Mesenchymal stem cell (in vitro differentiated cells and primary cell): ENCODE data around the gene PDZD2.

ENCODE experiments used
- DNase-seq: peaks from one replicate; pipeline ENCODE4 v3.0.0-alpha.2; 2013
- H2AFZ ChIP-seq: one replicate; pipeline ENCODE4 v1.6.1; 2013; ENCODE audit warnings: low read depth, mild to moderate bottlenecking, control low read depth, inconsistent platforms, low read length, moderate library complexity
- H2AK5ac ChIP-seq: 2 replicates; pipeline ENCODE4 v1.6.1; 2013; ENCODE audit warnings: low read length, moderate library complexity, mild to moderate bottlenecking, inconsistent platforms; ENCODE audit not compliant: severe bottlenecking
- H2BK120ac ChIP-seq: one replicate; pipeline ENCODE4 v1.6.1; 2013; ENCODE audit warnings: low read depth, mild to moderate bottlenecking, inconsistent platforms, low read length, moderate library complexity
- H2BK12ac ChIP-seq, 2 experiments: one replicate each; pipeline ENCODE4 v1.6.1; 2013; ENCODE audit warnings: inconsistent platforms in 2 of 2, low read length in 2 of 2, mild to moderate bottlenecking in 2 of 2, moderate library complexity in 2 of 2, control low read depth in 1 of 2
- H2BK15ac ChIP-seq: one replicate; pipeline ENCODE4 v1.6.1; 2013; ENCODE audit warnings: mild to moderate bottlenecking, low read depth, inconsistent platforms; ENCODE audit not compliant: poor library complexity, severe bottlenecking
- H2BK5ac ChIP-seq: 2 replicates; pipeline ENCODE4 v1.6.1; 2013; ENCODE audit warnings: low read depth, mild to moderate bottlenecking, low read length, control low read depth, inconsistent platforms; ENCODE audit not compliant: poor library complexity, severe bottlenecking
- H3K14ac ChIP-seq, 2 experiments: one replicate each; pipeline ENCODE4 v1.6.1; 2013; ENCODE audit warnings: inconsistent platforms in 2 of 2, low read length in 2 of 2, control low read depth in 1 of 2, mild to moderate bottlenecking in 1 of 2, moderate library complexity in 1 of 2
- H3K18ac ChIP-seq, 2 experiments: one replicate each; pipeline ENCODE4 v1.6.1; 2013; ENCODE audit warnings: inconsistent platforms in 2 of 2, low read length in 2 of 2, control low read depth in 1 of 2, low read depth in 1 of 2, mild to moderate bottlenecking in 1 of 2
- H3K23ac ChIP-seq, 2 experiments: one replicate each; pipeline ENCODE4 v1.6.1; 2013; ENCODE audit warnings: inconsistent platforms in 2 of 2, low read length in 2 of 2, mild to moderate bottlenecking in 2 of 2, moderate library complexity in 2 of 2, control low read depth in 1 of 2
- H3K27ac ChIP-seq: 2 replicates; pipeline ENCODE4 v1.5.1; 2013; ENCODE audit warnings: mild to moderate bottlenecking, moderate library complexity, low read length, control low read depth, inconsistent platforms; ENCODE audit not compliant: poor library complexity, severe bottlenecking
- H3K27me3 ChIP-seq, 2 experiments: 2 replicates each; pipeline versions ENCODE4 v1.6.1 to v1.7.0; 2013; ENCODE audit warnings: low read length in 2 of 2, mild to moderate bottlenecking in 2 of 2, moderate library complexity in 2 of 2, control low read depth in 1 of 2, inconsistent platforms in 1 of 2; ENCODE audit not compliant: control insufficient read depth in 1 of 2, insufficient read depth in 1 of 2
- H3K36me3 ChIP-seq, 2 experiments: 2 replicates each; pipeline versions ENCODE4 v1.6.1 to v1.7.0; 2013; ENCODE audit warnings: low read length in 2 of 2, control low read depth in 1 of 2, inconsistent platforms in 1 of 2, low read depth in 1 of 2, mild to moderate bottlenecking in 1 of 2; ENCODE audit not compliant: insufficient read depth in 2 of 2, control insufficient read depth in 1 of 2
- H3K4ac ChIP-seq, 2 experiments: one replicate each; pipeline ENCODE4 v1.6.1; 2013; ENCODE audit warnings: inconsistent platforms in 2 of 2, low read length in 2 of 2, mild to moderate bottlenecking in 2 of 2, moderate library complexity in 2 of 2, control low read depth in 1 of 2, low read depth in 1 of 2
- H3K4me1 ChIP-seq: 2 replicates; pipeline ENCODE4 v1.6.1; 2013; ENCODE audit warnings: low read depth, low read length, control low read depth; ENCODE audit not compliant: control insufficient read depth, insufficient read depth
- H3K4me2 ChIP-seq: 2 replicates; pipeline ENCODE4 v1.6.1; 2013; ENCODE audit warnings: low read length, mild to moderate bottlenecking, inconsistent platforms; ENCODE audit not compliant: poor library complexity, severe bottlenecking
- H3K4me3 ChIP-seq, 2 experiments: 2 replicates each; pipeline versions ENCODE4 v1.5.1 to v1.7.0; 2013; ENCODE audit warnings: low read length in 2 of 2, mild to moderate bottlenecking in 2 of 2, control low read depth in 1 of 2, low read depth in 1 of 2; ENCODE audit not compliant: insufficient read depth in 1 of 2
- H3K79me1 ChIP-seq: replicated peaks from 2 replicates; pipeline ENCODE4 v1.6.1; 2013; ENCODE audit warnings: mild to moderate bottlenecking, control low read depth, low read length, inconsistent platforms; ENCODE audit not compliant: poor library complexity, severe bottlenecking
- H3K9ac ChIP-seq: 2 replicates; pipeline ENCODE4 v1.7.0; 2013; ENCODE audit warnings: mild to moderate bottlenecking, low read length, moderate library complexity
- H3K9me3 ChIP-seq: 2 replicates; pipeline ENCODE4 v1.7.0; 2013; ENCODE audit warnings: mild to moderate bottlenecking, low read length; ENCODE audit not compliant: control insufficient read depth
- H4K8ac ChIP-seq: one replicate; pipeline ENCODE4 v1.6.1; 2013; ENCODE audit warnings: inconsistent platforms, mild to moderate bottlenecking, low read length, moderate library complexity
- H4K91ac ChIP-seq: one replicate; pipeline ENCODE4 v1.6.1; 2013; ENCODE audit warnings: mild to moderate bottlenecking, low read length, inconsistent platforms
- WGBS: methylation state at CpG from one replicate; pipeline ENCODE4 v1.1.7; 2013; ENCODE audit warnings: mixed read lengths; 5-methylcytosine and 5-hydroxymethylcytosine counted together

The PDZD2 gene

GRCh38 chr5:31607546-31607945, 31.4 kb upstream of the PDZD2 start:
- Histone ChIP-seq H3K36me3 (no peaks in the 10 kb centered on the region), H2BK5ac (no peak overlapping the region), H2BK15ac (no peak overlapping the region), H2AFZ (no peak overlapping the region), H3K27ac (no peak overlapping the region), H3K4me1 (no peaks in the 10 kb centered on the region), H3K27me3 (peaks cover 0 to 8% of the 10 kb centered on the region in 2 experiments), H2AK5ac (no peak overlapping the region), H2BK120ac (no peak overlapping the region), H3K23ac (no peak overlapping the region), H3K9ac (no peak overlapping the region), H3K18ac (no peak overlapping the region), H3K4ac (no peak overlapping the region), H4K8ac (no peak overlapping the region), H3K4me2 (no peak overlapping the region), H3K14ac (no peak overlapping the region), H3K4me3 (no peak overlapping the region), H3K9me3 (no peaks in the 10 kb centered on the region), H2BK12ac (no peak overlapping the region), H4K91ac (no peak overlapping the region), H3K79me1 (no peaks in the 10 kb centered on the region)
- no peak for DNase-seq
- WGBS: 100% methylated on average over 1 of the region's 2 CpGs

GRCh38 chr5:31611002-31611401, 27.9 kb upstream of the PDZD2 start:
- DNase-seq: no peak
- Histone ChIP-seq H3K18ac (no peak overlapping the region), H3K36me3 (no peaks in the 10 kb centered on the region), H3K27ac (no peak overlapping the region), H4K91ac (no peak overlapping the region), H2BK12ac (no peak overlapping the region), H3K4me3 (no peak overlapping the region), H2AFZ (no peak overlapping the region), H3K27me3 (peaks cover 0 to 7% of the 10 kb centered on the region in 2 experiments), H3K14ac (no peak overlapping the region), H3K79me1 (no peaks in the 10 kb centered on the region), H3K4me1 (no peaks in the 10 kb centered on the region), H4K8ac (no peak overlapping the region), H3K9ac (no peak overlapping the region), H3K9me3 (no peaks in the 10 kb centered on the region), H3K4ac (no peak overlapping the region), H2AK5ac (no peak overlapping the region), H2BK5ac (no peak overlapping the region), H2BK15ac (no peak overlapping the region), H3K23ac (no peak overlapping the region), H2BK120ac (no peak overlapping the region), H3K4me2 (no peak overlapping the region)
- 83% methylated on average over 1 of the region's 2 CpGs for WGBS

DNA sequence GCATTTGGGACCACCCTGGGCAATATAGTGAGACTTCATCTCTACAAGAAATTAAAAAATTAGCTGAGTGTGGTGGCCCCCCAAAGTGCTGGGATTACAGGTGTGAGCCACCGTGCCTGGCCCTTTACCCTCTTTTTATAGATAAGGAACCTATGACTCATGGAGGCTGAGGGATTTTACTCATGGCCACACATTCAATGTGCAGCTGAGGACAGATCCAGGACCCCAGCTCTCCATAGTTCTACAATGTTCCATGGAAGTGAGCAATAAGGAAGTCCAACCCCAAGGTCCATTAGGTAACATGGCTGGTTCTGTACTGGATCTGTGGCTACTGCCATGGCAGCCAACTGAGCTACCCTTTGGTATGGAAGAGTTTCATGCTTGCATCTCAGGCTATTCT, 25.3 kb upstream of the PDZD2 start:
- DNase-seq: no peak
- Histone ChIP-seq H3K4me3 (peak overlapping the region in 1 of 2 experiments; percentile 52), H3K36me3 (no peaks in the 10 kb centered on the region), H3K4me1 (no peaks in the 10 kb centered on the region), H2AFZ (no peak overlapping the region), H3K79me1 (no peaks in the 10 kb centered on the region), H3K9ac (no peak overlapping the region), H3K4me2 (no peak overlapping the region), H3K4ac (no peak overlapping the region), H2AK5ac (no peak overlapping the region), H4K91ac (no peak overlapping the region), H3K23ac (no peak overlapping the region), H2BK15ac (no peak overlapping the region), H3K27ac (no peak overlapping the region), H3K18ac (no peak overlapping the region), H4K8ac (no peak overlapping the region), H2BK120ac (no peak overlapping the region), H2BK5ac (no peak overlapping the region), H2BK12ac (no peak overlapping the region), H3K27me3 (peaks cover 6 to 17% of the 10 kb centered on the region in 2 experiments), H3K9me3 (no peaks in the 10 kb centered on the region), H3K14ac (no peak overlapping the region)
- 100% methylated on average over 1 of the region's 1 CpG for WGBS

GRCh38 chr5:31614151-31615020, 24.5 kb upstream of the PDZD2 start:
- no peaks in the 10 kb centered on the region for H3K79me1 ChIP-seq
- H3K9ac ChIP-seq: peak overlapping the region; percentile 43
- H2BK15ac ChIP-seq: no peak overlapping the region
- H2AFZ ChIP-seq: no peak overlapping the region
- H3K18ac ChIP-seq: no peak overlapping the region
- H3K4me3 ChIP-seq: peak overlapping the region in 1 of 2 experiments; percentile 52
- no peak overlapping the region for H3K27ac ChIP-seq
- no peak overlapping the region for H3K23ac ChIP-seq
- H3K36me3 ChIP-seq: no peaks in the 10 kb centered on the region
- no peak overlapping the region for H4K91ac ChIP-seq
- H3K14ac ChIP-seq: no peak overlapping the region
- no peak overlapping the region for H3K4ac ChIP-seq
- H3K4me1 ChIP-seq: no peaks in the 10 kb centered on the region
- H2AK5ac ChIP-seq: no peak overlapping the region
- H2BK120ac ChIP-seq: no peak overlapping the region
- WGBS: 82% methylated on average over 10 of the region's 11 CpGs
- no peaks in the 10 kb centered on the region for H3K9me3 ChIP-seq
- H4K8ac ChIP-seq: no peak overlapping the region
- H3K27me3 ChIP-seq: peaks cover 11 to 22% of the 10 kb centered on the region in 2 experiments
- no peak for DNase-seq
- no peak overlapping the region for H2BK5ac ChIP-seq
- H3K4me2 ChIP-seq: no peak overlapping the region
- no peak overlapping the region for H2BK12ac ChIP-seq
